MCF 10A (cell line): ENCODE measurements around the gene RPS6KA2. TPM values are rescaled to one million over a fixed set of nuclear protein-coding genes. Genes with fewer than 3 reads are reported as not detected.
"Not testable (repeated sequence)": the region's sequence is repeated elsewhere in the genome, so short reads cannot be mapped to it uniquely, and the experiment has no call there.

ENCODE experiments used
- BruUV-seq: library from RNA; stranded (reverse); fragments of 400-500 nt; replicated peaks from 2 replicates; lab custom pipeline; 2021; lab: Mats Ljungman, UMichigan
- CTCF ChIA-PET: fragments of 300-600 bp; sonication (Branson Sonifier 250); formaldehyde crosslinking; extraction: SDS; loops from one replicate; lab custom pipeline; 2021; ENCODE audit warnings: antibody characterized with exemption, inconsistent platforms; lab: Yijun Ruan, JAX
- POLR2A ChIA-PET: fragments of 300-600, 350-650 bp; sonication (Branson Sonifier 250); formaldehyde crosslinking; extraction: SDS; loops from one replicate; lab custom pipeline; 2020; ENCODE audit warnings: antibody characterized with exemption, inconsistent platforms; lab: Yijun Ruan, JAX
- DNase-seq: peaks from one replicate; pipeline ENCODE4 v3.0.0-alpha.2; 2018; ENCODE audit not compliant: unreplicated experiment
- H3K27ac Mint-ChIP-seq: one replicate; pipeline ENCODE4 v1.8.0; 2022; ENCODE audit warnings: mild to moderate bottlenecking, low read depth, mixed read lengths; ENCODE audit not compliant: unreplicated experiment
- H3K27me3 Mint-ChIP-seq: one replicate; pipeline ENCODE4 v1.8.0; 2022; ENCODE audit warnings: mixed read lengths; ENCODE audit not compliant: insufficient read depth, unreplicated experiment
- H3K36me3 Mint-ChIP-seq: one replicate; pipeline ENCODE4 v1.8.0; 2022; ENCODE audit warnings: mild to moderate bottlenecking, moderate library complexity, mixed read lengths; ENCODE audit not compliant: insufficient read depth, unreplicated experiment
- H3K4me1 Mint-ChIP-seq: one replicate; pipeline ENCODE4 v1.8.0; 2022; ENCODE audit warnings: mixed read lengths; ENCODE audit not compliant: insufficient read depth, unreplicated experiment
- H3K4me3 Mint-ChIP-seq: one replicate; pipeline ENCODE4 v1.8.0; 2022; ENCODE audit warnings: mild to moderate bottlenecking, moderate library complexity, mixed read lengths; ENCODE audit not compliant: unreplicated experiment
- H3K9me3 Mint-ChIP-seq: one replicate; pipeline ENCODE4 v1.8.0; 2022; ENCODE audit warnings: mixed read lengths; ENCODE audit not compliant: unreplicated experiment
- CTCF ChIP-seq: fragments of 200-600 bp; IDR thresholded peaks from one replicate; pipeline ENCODE4 v1.8.0; 2022; ENCODE audit warnings: antibody characterized with exemption, mild to moderate bottlenecking; ENCODE audit not compliant: unreplicated experiment
- intact Hi-C: fragments of 100-400 bp; cut with micrococcal nuclease; formaldehyde crosslinking; loops from 2 replicates; pipeline ENCODE4 v1.14.1; 2022
- total RNA-seq: library from RNA; stranded (reverse); gene quantifications from 2 replicates; pipeline ENCODE4 v1.2.3, GENCODE V29; 2022

The RPS6KA2 gene
- total RNA-seq, 1 experiment from 2014 or later: 126 TPM

GRCh38 chr6:166388290-166389004 lies 238.6 kb downstream of the RPS6KA2 start:
- ChIA-PET CTCF (interaction anchor here (1.4 to 1.8 kb wide), 3 partner anchors 12 to 113 kb away, joined by 4 to 10 read pairs (median 4); no protein-coding TSS in a partner anchor), POLR2A (no interaction called here)
- H3K27ac Mint-ChIP-seq: no peak overlapping the region
- H3K4me1 Mint-ChIP-seq: no peaks in the 10 kb centered on the region
- H3K36me3 Mint-ChIP-seq: no peaks in the 10 kb centered on the region
- DNase-seq: no peak
- intact Hi-C loops: no loop called here
- TF ChIP-seq CTCF: no peak
- peaks cover 9% of the 10 kb centered on the region for H3K27me3 Mint-ChIP-seq
- no peak overlapping the region for H3K4me3 Mint-ChIP-seq
- H3K9me3 Mint-ChIP-seq: no peaks in the 10 kb centered on the region
- BruUV-seq: no TSS peak

- intact Hi-C loops: no loop called here
- DNase-seq: no peak
- BruUV-seq: no TSS peak
Observed at GRCh38 chr6:166387642-166388289, 239.3 kb downstream of the RPS6KA2 start.

GRCh38 chr6:166387098-166387497 lies 240.0 kb downstream of the RPS6KA2 start:
- H3K27ac Mint-ChIP-seq, H3K4me1 Mint-ChIP-seq, H3K36me3 Mint-ChIP-seq, intact Hi-C loops, H3K27me3 Mint-ChIP-seq, BruUV-seq, H3K9me3 Mint-ChIP-seq, DNase-seq, H3K4me3 Mint-ChIP-seq: not testable (repeated sequence)
- ChIA-PET POLR2A (interaction anchor here (1.0 kb wide), 1 partner anchor 44 kb away, joined by 3 read pairs; no protein-coding TSS in a partner anchor), CTCF (interaction anchor here (0.7 to 2.7 kb wide), 4 partner anchors 14 to 230 kb away, joined by 3 to 13 read pairs (median 4); no protein-coding TSS in a partner anchor)

More at GRCh38 chr6:166387642-166388289, 239.3 kb downstream of the RPS6KA2 start:
- no peaks in the 10 kb centered on the region for H3K36me3 Mint-ChIP-seq
- H3K27ac Mint-ChIP-seq: no peak overlapping the region
- no peaks in the 10 kb centered on the region for H3K4me1 Mint-ChIP-seq
- H3K27me3 Mint-ChIP-seq: peaks cover 7% of the 10 kb centered on the region
- ChIA-PET CTCF (interaction anchor here (0.7 to 1.8 kb wide), 5 partner anchors 13 to 231 kb away, joined by 3 to 10 read pairs (median 4); no protein-coding TSS in a partner anchor), POLR2A (interaction anchor here (1.0 kb wide), 1 partner anchor 45 kb away, joined by 3 read pairs; no protein-coding TSS in a partner anchor)
- H3K4me3 Mint-ChIP-seq: no peak overlapping the region
- H3K9me3 Mint-ChIP-seq: no peaks in the 10 kb centered on the region
- no peak for TF ChIP-seq CTCF

- no peaks in the 10 kb centered on the region for H3K36me3 Mint-ChIP-seq
- no TSS peak for BruUV-seq
- POLR2A ChIA-PET: no interaction called here
- DNase-seq: no peak
- H3K27me3 Mint-ChIP-seq: no peaks in the 10 kb centered on the region
- CTCF ChIA-PET: interaction anchor here (1.4 to 2.7 kb wide), 2 partner anchors 15 to 112 kb away, joined by 4 to 13 read pairs; no protein-coding TSS in a partner anchor
- no peak overlapping the region for H3K27ac Mint-ChIP-seq
- TF ChIP-seq CTCF: no peak
- no peak overlapping the region for H3K4me3 Mint-ChIP-seq
- H3K9me3 Mint-ChIP-seq: no peaks in the 10 kb centered on the region
- intact Hi-C loops: no loop called here
- H3K4me1 Mint-ChIP-seq: no peaks in the 10 kb centered on the region
Observed at GRCh38 chr6:166386111-166386510, 240.9 kb downstream of the RPS6KA2 start.
